ENCODE data around the gene DCANP1.
"Not testable (repeated sequence)": the region's sequence is repeated elsewhere in the genome, so short reads cannot be mapped to it uniquely, and the experiment has no call there.

The DCANP1 gene

GRCh38 chr5:135447298-135447929, at the start of gene DCANP1:
DCANP1 (minus strand) TSS chr5:135447348; CDS start chr5:135447108, 240 bp downstream.
- no peaks in the 10 kb centered on the region for H3K9me3 ChIP-seq (ENCODE audit: control insufficient read depth in 1 of 2, low read length in 2 of 2)
- H3K4me1 ChIP-seq (ENCODE audit: control insufficient read depth in 1 of 2, insufficient read depth in 2 of 2, low read length in 2 of 2) = peaks cover 0 to 9% of the 10 kb centered on the region in 2 donors
- no peak within 1 kb of the TSS for H3K27ac ChIP-seq (ENCODE audit: low read length)
- H3K4me3 ChIP-seq (ENCODE audit: low read depth in 1 of 2, low read length in 2 of 2) = no peak within 1 kb of the TSS
- no peaks in the 10 kb centered on the region for H3K27me3 ChIP-seq (ENCODE audit: low read depth, low read length)
- H3K36me3 ChIP-seq (ENCODE audit: control insufficient read depth in 1 of 2, insufficient read depth in 2 of 2, low read length in 2 of 2) = no peaks in the 10 kb centered on the region

- not testable (repeated sequence) for H3K27ac ChIP-seq (ENCODE audit: low read length); H3K36me3 ChIP-seq (ENCODE audit: control insufficient read depth in 1 of 2, insufficient read depth in 2 of 2, low read length in 2 of 2); H3K4me3 ChIP-seq (ENCODE audit: low read depth in 1 of 2, low read length in 2 of 2); H3K9me3 ChIP-seq (ENCODE audit: control insufficient read depth in 1 of 2, low read length in 2 of 2); H3K4me1 ChIP-seq (ENCODE audit: control insufficient read depth in 1 of 2, insufficient read depth in 2 of 2, low read length in 2 of 2)
- peaks cover 11% of the 10 kb centered on the region for H3K27me3 ChIP-seq (ENCODE audit: low read depth, low read length)
Observed at GRCh38 chr5:135495531-135495930, 48.4 kb upstream of the DCANP1 start.

- no peaks in the 10 kb centered on the region for H3K9me3 ChIP-seq (ENCODE audit: control insufficient read depth in 1 of 2, low read length in 2 of 2)
- peaks cover 24% of the 10 kb centered on the region for H3K27me3 ChIP-seq (ENCODE audit: low read depth, low read length)
- no peak overlapping the region for H3K4me3 ChIP-seq (ENCODE audit: low read depth in 1 of 2, low read length in 2 of 2)
- peak overlapping the region; percentile 14 for H3K27ac ChIP-seq (ENCODE audit: low read length)
- H3K36me3 ChIP-seq (ENCODE audit: control insufficient read depth in 1 of 2, insufficient read depth in 2 of 2, low read length in 2 of 2) = no peaks in the 10 kb centered on the region
- H3K4me1 ChIP-seq (ENCODE audit: control insufficient read depth in 1 of 2, insufficient read depth in 2 of 2, low read length in 2 of 2) = peaks cover 0 to 16% of the 10 kb centered on the region in 2 donors
Observed at GRCh38 chr5:135494196-135494595, 47.0 kb upstream of the DCANP1 start.

- Histone ChIP-seq H3K36me3 (ENCODE audit: control insufficient read depth in 1 of 2, insufficient read depth in 2 of 2, low read length in 2 of 2) (no peaks in the 10 kb centered on the region), H3K27me3 (ENCODE audit: low read depth, low read length) (peaks cover 29% of the 10 kb centered on the region), H3K4me3 (ENCODE audit: low read depth in 1 of 2, low read length in 2 of 2) (no peak overlapping the region), H3K9me3 (ENCODE audit: control insufficient read depth in 1 of 2, low read length in 2 of 2) (no peaks in the 10 kb centered on the region), H3K4me1 (ENCODE audit: control insufficient read depth in 1 of 2, insufficient read depth in 2 of 2, low read length in 2 of 2) (peaks cover 0 to 22% of the 10 kb centered on the region in 2 donors), H3K27ac (ENCODE audit: low read length) (peak overlapping the region; percentile 14)
Observed at GRCh38 chr5:135493406-135494180, 46.4 kb upstream of the DCANP1 start.

GRCh38 chr5:135492319-135492626, 45.1 kb upstream of the DCANP1 start:
- H3K4me3 ChIP-seq (ENCODE audit: low read depth in 1 of 2, low read length in 2 of 2) = no peak overlapping the region
- no peaks in the 10 kb centered on the region for H3K36me3 ChIP-seq (ENCODE audit: control insufficient read depth in 1 of 2, insufficient read depth in 2 of 2, low read length in 2 of 2)
- H3K27me3 ChIP-seq (ENCODE audit: low read depth, low read length) = peaks cover 42% of the 10 kb centered on the region
- no peaks in the 10 kb centered on the region for H3K9me3 ChIP-seq (ENCODE audit: control insufficient read depth in 1 of 2, low read length in 2 of 2)
- peaks cover 0 to 24% of the 10 kb centered on the region in 2 donors for H3K4me1 ChIP-seq (ENCODE audit: control insufficient read depth in 1 of 2, insufficient read depth in 2 of 2, low read length in 2 of 2)
- H3K27ac ChIP-seq (ENCODE audit: low read length) = no peak overlapping the region

GRCh38 chr5:135491552-135492318, 44.6 kb upstream of the DCANP1 start:
- Histone ChIP-seq H3K27ac (ENCODE audit: low read length) (no peak overlapping the region), H3K9me3 (ENCODE audit: control insufficient read depth in 1 of 2, low read length in 2 of 2) (no peaks in the 10 kb centered on the region), H3K27me3 (ENCODE audit: low read depth, low read length) (peaks cover 47% of the 10 kb centered on the region), H3K4me3 (ENCODE audit: low read depth in 1 of 2, low read length in 2 of 2) (no peak overlapping the region), H3K36me3 (ENCODE audit: control insufficient read depth in 1 of 2, insufficient read depth in 2 of 2, low read length in 2 of 2) (no peaks in the 10 kb centered on the region), H3K4me1 (ENCODE audit: control insufficient read depth in 1 of 2, insufficient read depth in 2 of 2, low read length in 2 of 2) (peaks cover 0 to 24% of the 10 kb centered on the region in 2 donors)

- H3K9me3 ChIP-seq (ENCODE audit: control insufficient read depth in 1 of 2, low read length in 2 of 2) = no peaks in the 10 kb centered on the region
- no peak overlapping the region for H3K4me3 ChIP-seq (ENCODE audit: low read depth in 1 of 2, low read length in 2 of 2)
- peaks cover 0 to 24% of the 10 kb centered on the region in 2 donors for H3K4me1 ChIP-seq (ENCODE audit: control insufficient read depth in 1 of 2, insufficient read depth in 2 of 2, low read length in 2 of 2)
- peaks cover 52% of the 10 kb centered on the region for H3K27me3 ChIP-seq (ENCODE audit: low read depth, low read length)
- H3K36me3 ChIP-seq (ENCODE audit: control insufficient read depth in 1 of 2, insufficient read depth in 2 of 2, low read length in 2 of 2) = no peaks in the 10 kb centered on the region
- no peak overlapping the region for H3K27ac ChIP-seq (ENCODE audit: low read length)
Observed at GRCh38 chr5:135491038-135491551, 43.9 kb upstream of the DCANP1 start.

GRCh38 chr5:135490245-135491037, 43.3 kb upstream of the DCANP1 start:
- no peak overlapping the region for H3K27ac ChIP-seq (ENCODE audit: low read length)
- peaks cover 0 to 24% of the 10 kb centered on the region in 2 donors for H3K4me1 ChIP-seq (ENCODE audit: control insufficient read depth in 1 of 2, insufficient read depth in 2 of 2, low read length in 2 of 2)
- H3K36me3 ChIP-seq (ENCODE audit: control insufficient read depth in 1 of 2, insufficient read depth in 2 of 2, low read length in 2 of 2) = no peaks in the 10 kb centered on the region
- H3K4me3 ChIP-seq (ENCODE audit: low read depth in 1 of 2, low read length in 2 of 2) = peak overlapping the region in 1 of 2 donors; percentile 58
- H3K9me3 ChIP-seq (ENCODE audit: control insufficient read depth in 1 of 2, low read length in 2 of 2) = no peaks in the 10 kb centered on the region
- peaks cover 57% of the 10 kb centered on the region for H3K27me3 ChIP-seq (ENCODE audit: low read depth, low read length)

GRCh38 chr5:135489466-135490244, 42.5 kb upstream of the DCANP1 start:
- H3K36me3 ChIP-seq (ENCODE audit: control insufficient read depth in 1 of 2, insufficient read depth in 2 of 2, low read length in 2 of 2) = no peaks in the 10 kb centered on the region
- no peak overlapping the region for H3K27ac ChIP-seq (ENCODE audit: low read length)
- H3K4me1 ChIP-seq (ENCODE audit: control insufficient read depth in 1 of 2, insufficient read depth in 2 of 2, low read length in 2 of 2) = peaks cover 0 to 24% of the 10 kb centered on the region in 2 donors
- H3K4me3 ChIP-seq (ENCODE audit: low read depth in 1 of 2, low read length in 2 of 2) = peak overlapping the region in 1 of 2 donors; percentile 58
- peaks cover 58% of the 10 kb centered on the region for H3K27me3 ChIP-seq (ENCODE audit: low read depth, low read length)
- no peaks in the 10 kb centered on the region for H3K9me3 ChIP-seq (ENCODE audit: control insufficient read depth in 1 of 2, low read length in 2 of 2)

- Histone ChIP-seq H3K36me3 (ENCODE audit: control insufficient read depth in 1 of 2, insufficient read depth in 2 of 2, low read length in 2 of 2) (no peaks in the 10 kb centered on the region), H3K27me3 (ENCODE audit: low read depth, low read length) (peaks cover 58% of the 10 kb centered on the region), H3K9me3 (ENCODE audit: control insufficient read depth in 1 of 2, low read length in 2 of 2) (no peaks in the 10 kb centered on the region), H3K27ac (ENCODE audit: low read length) (no peak overlapping the region), H3K4me3 (ENCODE audit: low read depth in 1 of 2, low read length in 2 of 2) (peak overlapping the region; percentile 7 to 58), H3K4me1 (ENCODE audit: control insufficient read depth in 1 of 2, insufficient read depth in 2 of 2, low read length in 2 of 2) (peaks cover 0 to 24% of the 10 kb centered on the region in 2 donors)
Observed at GRCh38 chr5:135488727-135489465, 41.7 kb upstream of the DCANP1 start.

Data from muscle layer of duodenum (tissue), 2 donors.